ENCODE results near the gene EP400. TPM values are rescaled to one million over a fixed set of nuclear protein-coding genes. Genes with fewer than 3 reads are reported as not detected.

EP400 gene
- total RNA-seq, 2 experiments from 2014 or later, result 39.9 to 45.5 TPM

Other genes starting within 250 kb of the EP400 start
- gene SFSWAP, start 238.9 kb upstream of the EP400 start, total RNA-seq, result 10 to 100 TPM; 42.1 to 44.3 TPM
- gene MMP17, start 121.5 kb upstream of the EP400 start, total RNA-seq, result under 1 TPM; 0.48 to 0.87 TPM
- gene ULK1, start 55.3 kb upstream of the EP400 start, total RNA-seq, result 10 to 100 TPM; 13.8 to 17.8 TPM
- gene PUS1, start 20.7 kb upstream of the EP400 start, total RNA-seq, result 10 to 100 TPM; 48.6 to 53.9 TPM
- gene DDX51, start 194.4 kb downstream of the EP400 start, total RNA-seq, result 10 to 100 TPM; 18.3 to 21.3 TPM
- 10 to 100 TPM; 29.8 to 30.5 TPM for gene NOC4L, start 194.5 kb downstream of the EP400 start, total RNA-seq